KG1 (cell line): ENCODE measurements around the gene AKNA.

Experiments used
- DNase-seq: peaks from one replicate; lab custom pipeline; 2025; lab: John Stamatoyannopoulos, UW

The AKNA gene

GRCh38 chr9:114300846-114301797 is 86.7 kb downstream of the AKNA start:
- no peak for DNase-seq

- DNase-seq = no peak
Measured at GRCh38 chr9:114300153-114300845, 87.5 kb downstream of the AKNA start.

- DNase-seq = no peak
Measured at GRCh38 chr9:114299286-114300152, 88.3 kb downstream of the AKNA start.

GRCh38 chr9:114296338-114296737 is 91.4 kb downstream of the AKNA start:
- DNase-seq = no peak

- no peak for DNase-seq
Measured at GRCh38 chr9:114294664-114295063, 93.1 kb downstream of the AKNA start.

GRCh38 chr9:114291886-114292590 is 95.7 kb downstream of the AKNA start:
- DNase-seq = no peak

- DNase-seq = peak; percentile 30
Measured at GRCh38 chr9:114291064-114291474, 96.7 kb downstream of the AKNA start.

GRCh38 chr9:114290561-114290986 is 97.2 kb downstream of the AKNA start:
- no peak for DNase-seq

GRCh38 chr9:114289571-114290481 is 98.0 kb downstream of the AKNA start:
- no peak for DNase-seq

GRCh38 chr9:114289106-114289505 is 98.7 kb downstream of the AKNA start:
- no peak for DNase-seq

- DNase-seq = no peak
Measured at GRCh38 chr9:114288193-114289091, 99.3 kb downstream of the AKNA start.

- DNase-seq = no peak
Measured at GRCh38 chr9:114287763-114288192, 100.0 kb downstream of the AKNA start.

GRCh38 chr9:114287001-114287762 is 100.6 kb downstream of the AKNA start:
- DNase-seq = no peak

- DNase-seq = no peak
Measured at GRCh38 chr9:114286146-114286679, 101.6 kb downstream of the AKNA start.

- DNase-seq = no peak
Measured at GRCh38 chr9:114285166-114285867, 102.5 kb downstream of the AKNA start.

GRCh38 chr9:114284316-114285060 is 103.3 kb downstream of the AKNA start:
- no peak for DNase-seq
